Fibroblast of peridontal ligament (primary cell): ENCODE measurements around the gene TRRAP.

Source experiments
- DNase-seq: peaks from one replicate; pipeline ENCODE4 v3.0.0-alpha.2; 2010; ENCODE audit errors: extremely low read depth

Gene TRRAP

DNA sequence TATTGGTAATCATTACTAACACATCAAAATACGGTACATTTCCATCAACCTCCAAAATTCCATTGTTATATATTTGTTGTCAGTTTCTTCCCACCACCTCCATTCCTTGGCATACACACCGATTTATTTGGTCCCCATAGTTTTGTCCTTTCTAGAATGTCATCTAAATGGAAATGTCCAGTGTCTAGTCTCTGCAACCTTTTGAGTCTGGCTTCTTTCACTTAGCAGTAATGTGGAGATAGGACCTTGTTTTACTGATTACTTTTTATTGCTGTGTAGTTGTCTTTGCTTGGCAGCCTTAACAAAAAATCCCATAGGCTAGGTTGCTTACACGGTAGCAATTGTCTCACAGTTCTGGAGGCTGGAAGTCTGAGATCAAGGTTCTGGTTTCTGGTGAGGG, 22.5 kb downstream of the TRRAP start:
- DNase-seq = no peak

GRCh38 chr7:98902523-98902922, 24.2 kb downstream of the TRRAP start:
- no peak for DNase-seq

GRCh38 chr7:98903246-98903645, 24.9 kb downstream of the TRRAP start:
- DNase-seq = no peak

DNA sequence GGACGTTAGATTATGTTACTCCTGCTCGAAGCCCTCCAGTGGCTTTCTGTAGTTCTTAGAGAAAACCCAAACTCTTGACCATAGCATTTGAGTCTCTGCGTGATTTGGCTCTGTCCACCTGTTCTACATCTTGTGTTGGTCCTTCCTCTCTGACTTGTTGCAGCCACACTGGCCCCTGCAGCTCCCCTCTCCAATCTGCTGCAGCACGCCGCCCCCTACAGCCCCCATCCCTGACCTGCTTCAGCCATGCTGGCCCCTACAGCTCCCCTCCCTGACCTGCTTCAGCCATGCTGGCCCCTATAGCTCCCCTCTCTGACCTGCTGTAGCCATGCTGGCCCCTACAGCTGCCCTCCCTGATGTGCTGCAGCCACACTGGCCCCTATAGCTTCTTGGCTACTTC, 29.2 kb downstream of the TRRAP start:
- no peak for DNase-seq

DNA sequence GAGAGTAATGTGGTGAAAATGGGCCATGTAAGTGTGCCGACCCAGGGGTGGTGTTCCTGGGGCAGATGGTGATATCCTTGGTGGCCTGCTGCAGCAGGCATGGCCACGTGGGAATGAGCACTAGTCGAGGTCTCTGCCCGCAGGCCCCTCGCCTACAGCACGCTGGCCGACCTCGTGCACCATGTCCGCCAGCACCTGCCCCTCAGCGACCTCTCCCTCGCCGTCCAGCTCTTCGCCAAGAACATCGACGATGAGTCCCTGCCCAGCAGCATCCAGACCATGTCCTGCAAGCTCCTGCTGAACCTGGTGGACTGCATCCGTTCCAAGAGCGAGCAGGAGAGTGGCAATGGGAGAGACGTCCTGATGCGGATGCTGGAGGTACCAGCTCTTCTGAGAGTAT, 30.3 kb downstream of the TRRAP start:
- DNase-seq = no peak

- DNase-seq = no peak
Observed at GRCh38 chr7:98909487-98909886, 31.2 kb downstream of the TRRAP start.

DNA sequence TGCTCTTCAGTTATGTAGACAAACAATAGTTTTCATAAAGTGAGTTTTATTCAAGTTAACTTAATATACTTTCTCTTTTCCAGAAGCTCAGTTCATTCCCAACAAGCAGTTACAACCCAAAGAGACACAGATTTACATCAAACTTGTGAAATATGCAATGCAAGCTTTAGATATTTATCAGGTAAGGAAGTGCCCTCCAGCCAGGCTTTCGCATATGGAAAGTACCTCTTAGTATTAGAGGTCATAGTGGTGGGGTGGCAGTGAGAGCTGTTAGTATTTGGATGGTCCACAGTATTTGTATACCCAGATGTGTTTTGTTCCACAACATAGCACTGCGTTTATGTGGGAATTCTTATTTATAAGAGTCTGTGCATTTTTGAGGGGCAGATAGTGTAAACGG, 32.1 kb downstream of the TRRAP start:
- DNase-seq = no peak

GRCh38 chr7:98911916-98912315, 33.6 kb downstream of the TRRAP start:
- no peak for DNase-seq

DNA sequence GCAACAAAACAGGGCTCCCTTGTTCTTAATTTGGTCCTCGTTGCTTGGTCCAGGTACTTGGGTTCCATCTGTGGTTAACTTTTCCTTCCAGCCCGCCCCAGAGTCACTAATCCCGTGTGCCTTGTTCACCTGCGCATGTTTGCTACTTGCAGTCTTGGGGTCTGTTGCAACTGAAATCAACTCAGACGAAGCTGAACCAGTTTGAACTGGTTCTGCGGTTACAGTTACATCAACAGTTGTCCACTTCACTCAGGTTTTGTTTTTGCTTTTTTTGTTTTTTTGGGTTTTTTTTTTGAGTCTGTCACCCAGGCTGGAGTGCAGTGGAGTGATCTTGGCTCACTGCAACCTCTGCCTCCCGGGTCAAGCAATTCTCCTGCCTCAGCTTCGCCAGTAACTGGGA, 34.7 kb downstream of the TRRAP start:
- no peak for DNase-seq

- peak; percentile 54 for DNase-seq
Observed at GRCh38 chr7:98913612-98914011, 35.3 kb downstream of the TRRAP start.

DNA sequence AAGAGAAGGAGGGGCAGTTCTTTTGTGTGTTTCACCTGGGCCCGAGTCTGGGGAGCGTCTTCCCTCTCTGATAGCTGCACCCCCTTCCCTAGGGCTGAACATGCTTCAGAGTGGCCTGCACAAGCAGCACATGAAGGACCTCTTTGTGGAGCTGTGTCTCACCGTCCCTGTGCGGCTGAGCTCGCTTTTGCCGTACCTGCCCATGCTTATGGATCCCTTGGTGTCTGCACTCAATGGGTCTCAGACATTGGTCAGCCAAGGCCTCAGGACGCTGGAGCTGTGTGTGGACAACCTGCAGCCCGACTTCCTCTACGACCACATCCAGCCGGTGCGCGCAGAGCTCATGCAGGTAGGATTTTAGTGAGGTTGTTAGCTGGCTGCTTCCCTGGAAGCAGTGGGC, 39.0 kb downstream of the TRRAP start:
- DNase-seq = no peak

DNA sequence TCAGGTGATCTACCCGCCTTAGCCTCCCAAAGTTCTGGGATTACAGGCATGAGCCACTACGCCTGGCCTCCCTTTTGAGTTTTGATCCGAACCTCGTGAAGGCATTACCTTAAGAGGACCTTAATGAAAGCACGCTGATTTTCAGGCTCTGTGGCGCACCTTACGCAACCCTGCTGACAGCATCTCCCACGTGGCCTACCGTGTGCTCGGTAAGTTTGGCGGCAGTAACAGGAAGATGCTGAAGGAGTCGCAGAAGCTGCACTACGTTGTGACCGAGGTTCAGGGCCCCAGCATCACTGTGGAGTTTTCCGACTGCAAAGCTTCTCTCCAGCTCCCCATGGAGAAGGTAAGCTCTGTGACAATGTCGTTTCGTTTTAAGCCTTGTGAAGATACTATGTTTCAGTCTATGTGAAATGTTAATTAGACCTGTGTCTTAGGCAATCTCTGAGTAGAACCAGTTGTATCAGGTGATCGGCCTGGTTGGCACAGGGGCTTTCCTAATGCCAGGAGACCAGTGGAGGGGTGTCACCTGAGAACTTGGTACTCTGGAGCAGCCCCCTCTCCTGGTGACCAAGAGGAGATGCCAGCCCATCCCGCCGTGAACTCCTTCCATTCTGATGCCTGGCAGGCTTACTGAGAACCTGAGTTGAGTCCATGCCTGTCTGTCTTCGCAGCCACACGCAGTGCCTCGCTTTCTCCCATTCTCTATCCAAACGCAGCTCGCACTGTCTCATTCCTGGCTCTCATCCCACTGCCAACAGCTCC, 43.5 kb downstream of the TRRAP start:
- no peak for DNase-seq

GRCh38 chr7:98922392-98923187, 44.3 kb downstream of the TRRAP start:
- DNase-seq = peak; percentile 88

- DNase-seq = no peak
Observed at GRCh38 chr7:98923512-98923911, 45.2 kb downstream of the TRRAP start.

DNA sequence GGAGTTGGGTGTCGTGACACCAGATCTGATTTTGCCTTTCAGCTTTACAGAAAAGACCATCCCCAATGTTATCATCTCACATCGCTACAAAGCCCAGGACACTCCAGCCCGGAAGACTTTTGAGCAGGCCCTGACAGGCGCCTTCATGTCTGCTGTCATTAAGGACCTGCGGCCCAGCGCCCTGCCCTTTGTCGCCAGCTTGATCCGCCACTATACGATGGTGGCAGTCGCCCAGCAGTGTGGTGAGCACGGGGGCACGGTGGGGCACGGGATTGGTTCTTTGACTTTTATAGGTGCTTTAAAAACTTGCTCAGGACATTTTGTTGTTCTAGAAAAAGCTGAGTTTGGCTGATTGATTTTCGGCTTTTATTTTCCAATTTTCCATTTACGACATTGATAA, 48.8 kb downstream of the TRRAP start:
- DNase-seq = no peak

DNA sequence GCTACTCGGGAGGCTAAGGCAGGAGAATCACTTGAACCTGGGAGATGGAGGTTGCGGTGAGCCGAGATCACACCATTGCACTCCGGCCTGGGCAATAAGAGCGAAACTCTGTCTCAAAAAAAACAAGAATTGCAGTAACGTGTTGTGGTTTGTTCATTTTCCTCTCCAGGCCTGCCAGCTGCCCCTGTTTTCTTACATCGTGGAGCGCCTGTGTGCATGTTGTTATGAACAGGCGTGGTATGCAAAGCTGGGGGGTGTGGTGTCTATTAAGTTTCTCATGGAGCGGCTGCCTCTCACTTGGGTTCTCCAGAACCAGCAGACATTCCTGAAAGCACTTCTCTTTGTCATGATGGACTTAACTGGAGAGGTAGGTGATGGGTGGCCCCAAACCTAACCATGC, 52.1 kb downstream of the TRRAP start:
- DNase-seq = no peak

GRCh38 chr7:98930921-98931320, 52.6 kb downstream of the TRRAP start:
- no peak for DNase-seq

- DNase-seq = no peak
Observed at GRCh38 chr7:98933321-98933720, 55.0 kb downstream of the TRRAP start.

- no peak for DNase-seq
Observed at GRCh38 chr7:98934267-98934666, 55.9 kb downstream of the TRRAP start.

DNA sequence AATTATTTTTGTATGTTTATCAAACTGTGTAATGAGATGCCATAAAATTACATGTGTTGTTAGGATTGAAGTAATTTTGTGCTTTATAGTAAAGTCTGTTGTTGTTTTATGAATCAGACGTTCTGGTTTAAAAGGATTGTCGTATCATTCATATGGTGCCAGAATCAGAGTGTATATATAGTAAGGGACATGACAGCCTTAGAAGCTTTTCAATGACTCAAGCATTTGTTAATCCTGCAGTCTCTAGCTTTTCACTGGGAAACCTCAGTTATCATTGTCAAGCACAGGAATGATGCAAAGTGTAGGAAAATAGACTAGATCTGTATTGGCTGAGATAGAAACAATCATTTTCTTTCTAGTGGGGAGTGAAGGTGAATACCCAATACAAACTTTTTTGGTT, 57.5 kb downstream of the TRRAP start:
- DNase-seq = peak; percentile 12

DNA sequence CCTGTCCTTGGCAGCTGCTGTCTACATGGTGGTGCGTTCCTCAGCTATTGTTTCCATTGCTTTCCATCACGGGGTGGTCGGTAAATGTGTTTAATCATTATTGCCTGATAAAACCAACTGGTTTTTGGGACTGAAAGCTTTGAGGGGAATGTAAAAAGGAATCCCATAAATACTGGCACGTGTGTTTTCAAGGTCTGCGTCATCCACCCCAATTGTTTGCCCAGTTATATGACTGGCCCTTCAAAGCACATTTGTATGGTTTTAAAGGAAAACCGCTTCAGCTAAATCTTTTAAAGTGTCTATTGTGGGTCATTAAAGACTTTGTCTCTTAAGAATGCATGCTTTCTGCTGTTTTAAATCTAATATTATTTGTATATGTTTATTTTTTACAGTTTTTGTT, 65.0 kb downstream of the TRRAP start:
- DNase-seq = no peak

GRCh38 chr7:98944386-98944785, 66.1 kb downstream of the TRRAP start:
- no peak for DNase-seq

DNA sequence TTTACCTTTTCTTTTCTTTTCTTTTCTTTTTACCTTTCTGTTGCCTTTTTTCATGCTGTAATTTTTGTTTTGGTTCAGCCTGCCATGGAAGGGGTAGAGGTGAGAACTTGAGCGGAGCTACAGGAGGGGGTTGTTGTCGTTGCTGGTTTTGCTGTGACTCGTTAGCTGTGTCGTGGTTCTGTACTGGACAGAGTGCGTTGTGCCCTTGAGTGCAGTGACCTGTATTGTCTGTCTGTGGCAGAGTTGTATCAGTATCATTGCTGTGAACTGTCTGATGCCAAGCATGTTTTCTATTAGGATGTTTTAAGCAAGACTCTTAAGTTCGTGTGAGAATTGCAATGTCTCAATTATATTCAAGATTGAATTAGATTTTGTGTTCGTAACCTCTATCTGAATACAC, 67.5 kb downstream of the TRRAP start:
- DNase-seq = no peak
